Measurements from ENCODE around the gene TTC7B. TPM values are rescaled to one million over a fixed set of nuclear protein-coding genes. Genes with fewer than 3 reads are reported as not detected.

The TTC7B gene
- total and polyA plus RNA-seq, 2 of the 13 experiments (the other 11 are each of a cell fraction or from before 2014, with no cell fraction given), result 1.3 to 3.2 TPM

DNA sequence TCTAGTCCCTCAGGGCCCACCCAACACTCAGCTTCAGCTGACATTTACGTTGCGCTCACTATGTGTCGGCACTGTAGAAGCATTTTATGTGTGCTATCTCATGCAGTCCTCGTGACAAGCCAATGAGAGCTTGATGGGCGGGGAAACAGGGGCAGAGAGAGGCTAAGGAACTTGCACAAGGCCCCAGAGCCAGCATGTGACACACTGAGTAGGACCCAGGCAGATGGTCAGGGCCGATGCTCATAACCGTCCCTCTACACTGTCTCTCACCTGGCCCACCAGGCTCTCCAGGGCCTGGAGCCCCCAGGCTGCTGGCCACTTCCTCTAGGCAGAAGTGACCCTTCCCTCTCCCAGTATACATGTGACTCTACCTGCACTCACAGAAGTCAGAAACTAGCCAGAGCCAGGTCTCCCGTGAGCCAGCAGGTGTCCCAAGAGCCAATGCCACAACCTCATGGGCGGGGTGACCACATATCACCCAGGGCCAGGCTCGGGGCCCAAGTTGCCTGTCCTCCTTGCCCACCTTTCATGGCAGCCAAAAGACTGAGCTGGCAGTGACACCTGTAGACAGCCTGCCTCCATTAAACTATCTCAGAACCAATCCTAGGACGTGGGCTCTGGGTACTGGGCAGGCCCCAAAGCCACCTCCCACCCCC lies 38.3 kb downstream of the TTC7B start:
- Histone ChIP-seq H2AFZ (ENCODE audit: low read length) (no peak overlapping the region), H3K27me3 (ENCODE audit: control insufficient read depth in 1 of 2, insufficient read depth in 2 of 2, low read length in 2 of 2) (no peaks in the 10 kb centered on the region), H3K4me3 (replicated peaks in 1 of 3; ENCODE audit: insufficient read depth in 1 of 3, low read depth in 2 of 3, low read length in 3 of 3) (no peak overlapping the region), H4K20me1 (ENCODE audit: insufficient read depth, low read length) (no peaks in the 10 kb centered on the region), H3K27ac (ENCODE audit: extremely low read length, insufficient read depth, low read length) (no peak overlapping the region), H3K36me3 (replicated peaks in 1 of 2; ENCODE audit: control insufficient read depth in 1 of 2, insufficient read depth in 2 of 2, low read length in 2 of 2) (no peaks in the 10 kb centered on the region), H3K9me3 (ENCODE audit: low read length) (no peaks in the 10 kb centered on the region), H3K9ac (ENCODE audit: insufficient read depth, low read depth, low read length) (no peak overlapping the region), H3K4me2 (ENCODE audit: low read depth, low read length) (no peak overlapping the region), H3K79me2 (ENCODE audit: insufficient read depth, low read length) (no peaks in the 10 kb centered on the region), H3K4me1 (ENCODE audit: insufficient read depth, low read length) (no peaks in the 10 kb centered on the region)
- WGBS (ENCODE audit: low lambda C conversion rate), result 90% methylated on average over 6 of the region's 11 CpGs
- TF ChIP-seq GTF2F1 (IDR thresholded peaks at IDR 0.05; ENCODE audit: low read length) (no peak), ZNF207 (IDR thresholded peaks at IDR 0.05; ENCODE audit: borderline replicate concordance) (no peak), TRIM24 (CRISPR knock-in tag; IDR thresholded peaks at IDR 0.05) (no peak), PPARG (CRISPR knock-in tag; conservative IDR thresholded peaks at IDR 0.05) (no peak), REXO4 (CRISPR knock-in tag; IDR thresholded peaks at IDR 0.05; ENCODE audit: borderline replicate concordance) (no peak), TBX2 (CRISPR knock-in tag; IDR thresholded peaks at IDR 0.05; ENCODE audit: borderline replicate concordance) (no peak), NRL (CRISPR knock-in tag; IDR thresholded peaks at IDR 0.05; ENCODE audit: borderline replicate concordance) (no peak), KAT8 (CRISPR knock-in tag; IDR thresholded peaks at IDR 0.05) (no peak), ZNF138 (CRISPR knock-in tag; IDR thresholded peaks at IDR 0.05; ENCODE audit: low read depth) (no peak), SRY (CRISPR knock-in tag; IDR thresholded peaks at IDR 0.05) (no peak), HNRNPUL1 (IDR thresholded peaks at IDR 0.05; ENCODE audit: low read depth, low read length) (no peak), SALL1 (CRISPR knock-in tag; IDR thresholded peaks at IDR 0.05) (no peak), ZNF567 (CRISPR knock-in tag; IDR thresholded peaks at IDR 0.05; ENCODE audit: borderline replicate concordance) (no peak), ZNF446 (CRISPR knock-in tag; IDR thresholded peaks at IDR 0.05) (no peak), FOXK1 (CRISPR knock-in tag; IDR thresholded peaks at IDR 0.05; ENCODE audit: borderline replicate concordance, low read depth) (no peak)
- TF ChIP-seq, protein P1, sequence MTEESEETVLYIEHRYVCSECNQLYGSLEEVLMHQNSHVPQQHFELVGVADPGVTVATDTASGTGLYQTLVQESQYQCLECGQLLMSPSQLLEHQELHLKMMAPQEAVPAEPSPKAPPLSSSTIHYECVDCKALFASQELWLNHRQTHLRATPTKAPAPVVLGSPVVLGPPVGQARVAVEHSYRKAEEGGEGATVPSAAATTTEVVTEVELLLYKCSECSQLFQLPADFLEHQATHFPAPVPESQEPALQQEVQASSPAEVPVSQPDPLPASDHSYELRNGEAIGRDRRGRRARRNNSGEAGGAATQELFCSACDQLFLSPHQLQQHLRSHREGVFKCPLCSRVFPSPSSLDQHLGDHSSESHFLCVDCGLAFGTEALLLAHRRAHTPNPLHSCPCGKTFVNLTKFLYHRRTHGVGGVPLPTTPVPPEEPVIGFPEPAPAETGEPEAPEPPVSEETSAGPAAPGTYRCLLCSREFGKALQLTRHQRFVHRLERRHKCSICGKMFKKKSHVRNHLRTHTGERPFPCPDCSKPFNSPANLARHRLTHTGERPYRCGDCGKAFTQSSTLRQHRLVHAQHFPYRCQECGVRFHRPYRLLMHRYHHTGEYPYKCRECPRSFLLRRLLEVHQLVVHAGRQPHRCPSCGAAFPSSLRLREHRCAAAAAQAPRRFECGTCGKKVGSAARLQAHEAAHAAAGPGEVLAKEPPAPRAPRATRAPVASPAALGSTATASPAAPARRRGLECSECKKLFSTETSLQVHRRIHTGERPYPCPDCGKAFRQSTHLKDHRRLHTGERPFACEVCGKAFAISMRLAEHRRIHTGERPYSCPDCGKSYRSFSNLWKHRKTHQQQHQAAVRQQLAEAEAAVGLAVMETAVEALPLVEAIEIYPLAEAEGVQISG (CRISPR knock-in tag; IDR thresholded peaks at IDR 0.05), result no peak
- TF ChIP-seq, protein P2, sequence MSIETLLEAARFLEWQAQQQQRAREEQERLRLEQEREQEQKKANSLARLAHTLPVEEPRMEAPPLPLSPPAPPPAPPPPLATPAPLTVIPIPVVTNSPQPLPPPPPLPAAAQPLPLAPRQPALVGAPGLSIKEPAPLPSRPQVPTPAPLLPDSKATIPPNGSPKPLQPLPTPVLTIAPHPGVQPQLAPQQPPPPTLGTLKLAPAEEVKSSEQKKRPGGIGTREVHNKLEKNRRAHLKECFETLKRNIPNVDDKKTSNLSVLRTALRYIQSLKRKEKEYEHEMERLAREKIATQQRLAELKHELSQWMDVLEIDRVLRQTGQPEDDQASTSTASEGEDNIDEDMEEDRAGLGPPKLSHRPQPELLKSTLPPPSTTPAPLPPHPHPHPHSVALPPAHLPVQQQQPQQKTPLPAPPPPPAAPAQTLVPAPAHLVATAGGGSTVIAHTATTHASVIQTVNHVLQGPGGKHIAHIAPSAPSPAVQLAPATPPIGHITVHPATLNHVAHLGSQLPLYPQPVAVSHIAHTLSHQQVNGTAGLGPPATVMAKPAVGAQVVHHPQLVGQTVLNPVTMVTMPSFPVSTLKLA (IDR thresholded peaks at IDR 0.05), result no peak
- TF ChIP-seq, protein P3, sequence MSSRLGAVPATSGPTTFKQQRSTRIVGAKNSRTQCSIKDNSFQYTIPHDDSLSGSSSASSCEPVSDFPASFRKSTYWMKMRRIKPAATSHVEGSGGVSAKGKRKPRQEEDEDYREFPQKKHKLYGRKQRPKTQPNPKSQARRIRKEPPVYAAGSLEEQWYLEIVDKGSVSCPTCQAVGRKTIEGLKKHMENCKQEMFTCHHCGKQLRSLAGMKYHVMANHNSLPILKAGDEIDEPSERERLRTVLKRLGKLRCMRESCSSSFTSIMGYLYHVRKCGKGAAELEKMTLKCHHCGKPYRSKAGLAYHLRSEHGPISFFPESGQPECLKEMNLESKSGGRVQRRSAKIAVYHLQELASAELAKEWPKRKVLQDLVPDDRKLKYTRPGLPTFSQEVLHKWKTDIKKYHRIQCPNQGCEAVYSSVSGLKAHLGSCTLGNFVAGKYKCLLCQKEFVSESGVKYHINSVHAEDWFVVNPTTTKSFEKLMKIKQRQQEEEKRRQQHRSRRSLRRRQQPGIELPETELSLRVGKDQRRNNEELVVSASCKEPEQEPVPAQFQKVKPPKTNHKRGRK (CRISPR knock-in tag; IDR thresholded peaks at IDR 0.05), result no peak
- ChIA-PET CTCF (ENCODE audit: low intra/inter-chr PET ratio, low total read pairs) (no interaction called here), POLR2A (no interaction called here)
- DNase-seq (ENCODE audit: low spot score) (no peak), ATAC-seq (no peak), FAIRE-seq (no peak)
- no TSS peak for BruUV-seq (replicated peaks)
- in situ Hi-C loops (cut with HindIII; ENCODE audit: extremely low pct_ligation_motif_present, low pct_unique_long_range_greater_than_20kb), result no loop called here
- intact Hi-C loops (cut with micrococcal nuclease; ENCODE audit: unreplicated experiment), result no loop called here
